Retinal pigment epithelial cell (primary cell): Measurements from ENCODE around the gene KRTAP6-1.

Experiments used
- DNase-seq: peaks from one replicate; pipeline ENCODE4 v3.0.0-alpha.2; 2010; ENCODE audit warnings: low read depth
- H3K4me3 ChIP-seq: 2 replicates; pipeline ENCODE4 v1.5.1; 2011; ENCODE audit warnings: mild to moderate bottlenecking, low read length, control low read depth, moderate library complexity
- TF ChIP-seq, protein P1 (sequence below): conservative IDR thresholded peaks from 2 replicates; pipeline ENCODE4 v1.5.1; 2011; ENCODE audit warnings: low read depth, low read length, control low read depth, inconsistent platforms

The KRTAP6-1 gene

DNA sequence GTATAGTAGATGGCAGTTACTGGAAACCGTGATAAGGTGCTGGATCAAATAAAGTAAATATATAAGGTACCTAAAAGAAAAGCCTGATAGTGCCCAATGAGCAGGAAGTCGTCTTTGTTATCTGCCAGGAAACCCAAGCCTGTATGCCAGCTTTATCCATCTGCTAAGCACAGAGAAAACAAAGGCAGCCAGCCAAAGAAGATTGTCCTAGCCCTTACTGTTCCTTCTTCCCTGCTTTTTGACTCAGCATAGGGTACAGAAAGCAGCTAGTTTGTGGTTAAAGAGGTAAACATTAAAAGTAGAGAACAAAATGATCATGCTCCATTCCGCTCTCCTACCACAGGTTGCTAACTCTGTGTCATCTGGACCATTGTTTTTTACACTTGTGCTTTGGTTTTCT lies 33.6 kb downstream of the KRTAP6-1 start:
- no peak overlapping the region for H3K4me3 ChIP-seq
- TF ChIP-seq, protein P1, sequence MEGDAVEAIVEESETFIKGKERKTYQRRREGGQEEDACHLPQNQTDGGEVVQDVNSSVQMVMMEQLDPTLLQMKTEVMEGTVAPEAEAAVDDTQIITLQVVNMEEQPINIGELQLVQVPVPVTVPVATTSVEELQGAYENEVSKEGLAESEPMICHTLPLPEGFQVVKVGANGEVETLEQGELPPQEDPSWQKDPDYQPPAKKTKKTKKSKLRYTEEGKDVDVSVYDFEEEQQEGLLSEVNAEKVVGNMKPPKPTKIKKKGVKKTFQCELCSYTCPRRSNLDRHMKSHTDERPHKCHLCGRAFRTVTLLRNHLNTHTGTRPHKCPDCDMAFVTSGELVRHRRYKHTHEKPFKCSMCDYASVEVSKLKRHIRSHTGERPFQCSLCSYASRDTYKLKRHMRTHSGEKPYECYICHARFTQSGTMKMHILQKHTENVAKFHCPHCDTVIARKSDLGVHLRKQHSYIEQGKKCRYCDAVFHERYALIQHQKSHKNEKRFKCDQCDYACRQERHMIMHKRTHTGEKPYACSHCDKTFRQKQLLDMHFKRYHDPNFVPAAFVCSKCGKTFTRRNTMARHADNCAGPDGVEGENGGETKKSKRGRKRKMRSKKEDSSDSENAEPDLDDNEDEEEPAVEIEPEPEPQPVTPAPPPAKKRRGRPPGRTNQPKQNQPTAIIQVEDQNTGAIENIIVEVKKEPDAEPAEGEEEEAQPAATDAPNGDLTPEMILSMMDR, result no peak
- no peak for DNase-seq

DNA sequence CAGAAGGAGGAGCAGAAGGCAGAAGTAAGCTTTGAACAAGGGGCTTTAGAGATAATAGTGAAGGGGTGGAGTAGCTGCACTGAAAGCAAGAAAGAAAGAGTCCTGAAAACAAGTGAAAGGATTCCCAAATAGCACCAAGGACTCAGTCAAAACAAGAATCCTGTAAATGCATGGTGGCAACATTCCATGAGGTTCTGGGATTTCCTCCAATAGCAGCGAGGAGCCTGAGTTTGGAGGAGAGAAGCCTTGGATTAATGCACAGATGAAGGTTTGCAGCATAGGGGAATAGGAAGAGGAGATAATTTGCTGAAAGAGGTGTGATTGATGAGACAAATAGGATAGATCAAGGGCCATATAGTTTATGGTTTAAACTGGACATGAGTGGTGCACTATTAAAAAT lies 34.4 kb downstream of the KRTAP6-1 start:
- TF ChIP-seq, protein P1, result no peak
- no peak overlapping the region for H3K4me3 ChIP-seq
- no peak for DNase-seq

DNA sequence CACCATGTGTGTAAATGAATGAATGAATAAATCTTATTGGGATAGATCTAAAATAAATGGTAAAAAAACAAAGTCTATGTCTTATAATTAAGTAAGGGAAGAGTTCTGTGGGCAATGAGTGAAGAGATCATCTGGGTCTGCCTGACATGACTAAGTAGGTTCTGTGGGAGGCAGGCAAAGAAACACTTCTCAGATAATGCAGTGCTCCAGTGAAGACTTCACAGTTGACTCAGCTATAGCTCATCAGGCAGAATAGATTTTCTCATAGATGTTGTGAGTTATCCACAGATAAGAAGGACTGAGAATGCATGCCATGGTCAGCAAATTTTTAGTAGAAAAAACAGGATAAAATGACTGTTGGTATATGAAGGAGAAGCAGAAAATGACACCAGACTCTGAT lies 36.0 kb downstream of the KRTAP6-1 start:
- DNase-seq, result no peak
- no peak overlapping the region for H3K4me3 ChIP-seq
- TF ChIP-seq, protein P1, result no peak

DNA sequence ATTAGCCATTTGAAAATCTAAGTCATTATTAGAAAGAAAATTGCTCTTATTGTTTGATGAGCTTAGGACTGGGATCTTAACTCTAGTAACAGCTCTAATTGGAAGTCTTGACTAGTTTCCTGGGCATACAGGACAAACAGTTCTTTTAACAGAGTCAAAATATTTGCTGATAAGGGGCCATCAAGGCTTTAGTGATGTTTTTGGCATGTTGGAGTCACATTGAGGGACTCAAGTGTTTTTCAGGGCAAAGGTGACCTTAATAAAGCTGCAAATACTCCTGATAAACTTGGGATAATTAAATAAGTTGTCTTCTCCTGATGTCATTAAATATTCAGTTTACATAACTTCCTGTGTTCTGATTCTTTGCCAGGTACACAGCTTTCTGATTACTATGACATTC lies 46.1 kb downstream of the KRTAP6-1 start:
- no peak for DNase-seq
- no peak overlapping the region for H3K4me3 ChIP-seq
- TF ChIP-seq, protein P1, result no peak

DNA sequence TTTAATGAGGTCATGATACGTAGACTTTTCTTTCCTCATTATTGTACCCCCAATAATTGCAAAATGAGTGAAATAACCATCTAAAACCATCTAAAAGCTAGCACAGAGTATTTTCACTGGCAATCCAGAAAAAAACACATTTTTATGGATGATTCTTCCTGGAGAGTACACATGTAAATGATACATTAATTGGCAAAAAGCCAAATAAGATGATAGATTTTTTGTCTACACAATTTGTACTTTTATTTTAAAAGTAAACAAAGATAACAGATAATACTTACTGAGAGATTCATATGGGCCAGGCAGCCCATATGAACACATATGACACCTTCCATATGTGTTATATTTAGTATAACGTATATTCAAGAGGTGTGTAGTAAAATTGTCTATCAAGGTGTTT lies 50.1 kb downstream of the KRTAP6-1 start:
- TF ChIP-seq, protein P1, result no peak

More for the DNA sequence above, 50.1 kb downstream of the KRTAP6-1 start:
- no peak for DNase-seq
- H3K4me3 ChIP-seq, result no peak overlapping the region
